Measurements from ENCODE around the gene MRPL49. TPM values are rescaled to one million over a fixed set of nuclear protein-coding genes. Genes with fewer than 3 reads are reported as not detected.
A peak's percentile ranks its signal among the peaks of the same experiment; 100 is the strongest.

The MRPL49 gene
- total and polyA plus RNA-seq, 9 of the 15 experiments (the other 6 are each of a cell fraction or from before 2014, with no cell fraction given): 74.3 to 132 (median 91.2) TPM

- TF ChIP-seq ZNF445 (CRISPR knock-in tag; IDR thresholded peaks at IDR 0.05; ENCODE audit: low read depth): no peak
- TF ChIP-seq NR2C1 (IDR thresholded peaks at IDR 0.05): no peak
- peak; percentile 21; the same call in 1 of the 2 replicates for TF ChIP-seq NR2C1 (tag; IDR thresholded peaks at IDR 0.05)
- TF ChIP-seq NUFIP1 (IDR thresholded peaks at IDR 0.05; ENCODE audit: partially characterized antibody): no peak
- TF ChIP-seq CCAR2 (IDR thresholded peaks at IDR 0.05; ENCODE audit: low read depth, low read length): no peak
- TF ChIP-seq STAT5B (CRISPR knock-in tag; IDR thresholded peaks at IDR 0.05): no peak
- peak; percentile 70 for TF ChIP-seq PKNOX1 (IDR thresholded peaks at IDR 0.05)
- peak; percentile 12 for TF ChIP-seq RBM25 (IDR thresholded peaks at IDR 0.05; ENCODE audit: low read depth, low read length, severe bottlenecking)
- no peak for TF ChIP-seq WHSC1 (IDR thresholded peaks at IDR 0.05; ENCODE audit: low read length)
- no peak for TF ChIP-seq MLX (CRISPR knock-in tag; conservative IDR thresholded peaks at IDR 0.05)
- 0 out of 4 replicates have a peak, but pooled peaks of 1 of the 2 experiments have one; percentile 34 for TF ChIP-seq UBTF (IDR thresholded peaks at IDR 0.05; ENCODE audit: borderline replicate concordance in 1 of 2, low read depth in 2 of 2, low read length in 2 of 2)
- peak; percentile 47 for TF ChIP-seq GABPA (tag; conservative IDR thresholded peaks at IDR 0.05; ENCODE audit: low read depth)
- TF ChIP-seq ZNF592 (IDR thresholded peaks at IDR 0.05): peak; percentile 90
- no peak for TF ChIP-seq E2F1 (CRISPR knock-in tag; IDR thresholded peaks at IDR 0.05)
- peak; percentile 80; the same call in 1 of the 2 replicates for TF ChIP-seq HMBOX1 (IDR thresholded peaks at IDR 0.05)
- no peak for TF ChIP-seq ZFPM2 (CRISPR knock-in tag; IDR thresholded peaks at IDR 0.05)
- TF ChIP-seq NCOR1 (IDR thresholded peaks at IDR 0.05): peak; percentile 90
- TF ChIP-seq RNF2 (IDR thresholded peaks at IDR 0.05): 0 out of 2 replicates have a peak, but pooled peaks have one; percentile 29
Measured at GRCh38 chr11:65169164-65169641, 47.1 kb downstream of the MRPL49 start (continued).
